Measurements from ENCODE around the gene KCNQ5.

KCNQ5 gene

GRCh38 chr6:73045609-73046008, 423.7 kb downstream of the KCNQ5 start:
- TF ChIP-seq CTCF (IDR thresholded peaks at IDR 0.05; ENCODE audit: insufficient read depth, missing control alignments) = no peak
- DNase-seq (ENCODE audit: insufficient read length, low spot score) (no peak), FAIRE-seq (no peak)

- DNase-seq (ENCODE audit: insufficient read length, low spot score) (no peak), FAIRE-seq (no peak)
- no peak for TF ChIP-seq CTCF (IDR thresholded peaks at IDR 0.05; ENCODE audit: insufficient read depth, missing control alignments)
These were observed 425.9 kb downstream of the KCNQ5 start for GRCh38 chr6:73047801-73048200.

GRCh38 chr6:73049971-73050594, 428.2 kb downstream of the KCNQ5 start:
- FAIRE-seq (no peak), DNase-seq (ENCODE audit: insufficient read length, low spot score) (no peak)
- TF ChIP-seq CTCF (IDR thresholded peaks at IDR 0.05; ENCODE audit: insufficient read depth, missing control alignments) = no peak

GRCh38 chr6:73050706-73051105, 428.8 kb downstream of the KCNQ5 start:
- TF ChIP-seq CTCF (IDR thresholded peaks at IDR 0.05; ENCODE audit: insufficient read depth, missing control alignments) = no peak
- DNase-seq (ENCODE audit: insufficient read length, low spot score) = no peak
- FAIRE-seq = no peak

- no peak for TF ChIP-seq CTCF (IDR thresholded peaks at IDR 0.05; ENCODE audit: insufficient read depth, missing control alignments)
- DNase-seq (ENCODE audit: insufficient read length, low spot score) (no peak), FAIRE-seq (no peak)
These were observed 429.3 kb downstream of the KCNQ5 start for GRCh38 chr6:73051147-73051546.

GRCh38 chr6:73054958-73055357, 433.1 kb downstream of the KCNQ5 start:
- FAIRE-seq (no peak), DNase-seq (ENCODE audit: insufficient read length, low spot score) (no peak)
- no peak for TF ChIP-seq CTCF (IDR thresholded peaks at IDR 0.05; ENCODE audit: insufficient read depth, missing control alignments)

- no peak for DNase-seq (ENCODE audit: insufficient read length, low spot score)
- FAIRE-seq = no peak
These were observed 436.9 kb downstream of the KCNQ5 start for GRCh38 chr6:73058736-73059135.

More at GRCh38 chr6:73058736-73059135, 436.9 kb downstream of the KCNQ5 start:
- TF ChIP-seq CTCF (IDR thresholded peaks at IDR 0.05; ENCODE audit: insufficient read depth, missing control alignments) = no peak

All from D721Med (cell line).